HG02870 (cell line): Measurements from ENCODE around the gene PACS1.
"Not testable (repeated sequence)": the region's sequence is repeated elsewhere in the genome, so short reads cannot be mapped to it uniquely, and the experiment has no call there.

Experiments used
- ATAC-seq: cut with Tn5 transposase; IDR thresholded peaks from one replicate; pipeline ENCODE4 v1.9.1; 2021; ENCODE audit warnings: mild to moderate bottlenecking, moderate library complexity; ENCODE audit not compliant: unreplicated experiment

PACS1 gene

DNA sequence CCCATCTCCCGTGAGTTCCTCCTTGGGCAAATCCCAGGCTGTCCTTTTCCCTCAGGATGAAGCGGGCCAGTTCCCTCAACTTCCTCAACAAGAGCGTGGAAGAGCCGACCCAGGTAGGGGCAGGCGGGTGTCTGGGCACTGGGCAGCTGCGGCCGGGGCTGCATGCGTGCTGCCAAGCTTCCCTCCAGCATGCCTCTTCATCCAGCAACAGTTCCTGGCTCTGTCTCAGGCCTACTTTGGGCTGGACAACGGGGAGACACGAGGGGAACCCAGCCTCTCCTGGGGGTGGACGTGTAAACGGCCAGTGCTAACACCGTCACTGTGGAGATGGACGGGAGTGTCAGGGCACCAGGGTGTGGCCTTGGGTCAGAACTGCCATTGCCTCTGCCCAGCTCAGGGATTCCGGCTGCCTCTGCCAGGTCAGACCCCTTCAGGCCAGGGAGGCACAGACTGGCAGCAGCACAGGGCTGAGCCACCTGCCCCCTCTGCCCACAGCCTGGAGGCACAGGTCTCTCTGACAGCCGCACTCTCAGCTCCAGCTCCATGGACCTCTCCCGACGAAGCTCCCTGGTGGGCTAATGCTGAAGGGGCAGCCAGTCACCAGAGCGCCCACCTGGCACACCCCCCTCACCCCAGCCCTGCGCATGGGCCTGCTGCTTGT, 196.4 kb downstream of the PACS1 start:
- no peak for ATAC-seq

DNA sequence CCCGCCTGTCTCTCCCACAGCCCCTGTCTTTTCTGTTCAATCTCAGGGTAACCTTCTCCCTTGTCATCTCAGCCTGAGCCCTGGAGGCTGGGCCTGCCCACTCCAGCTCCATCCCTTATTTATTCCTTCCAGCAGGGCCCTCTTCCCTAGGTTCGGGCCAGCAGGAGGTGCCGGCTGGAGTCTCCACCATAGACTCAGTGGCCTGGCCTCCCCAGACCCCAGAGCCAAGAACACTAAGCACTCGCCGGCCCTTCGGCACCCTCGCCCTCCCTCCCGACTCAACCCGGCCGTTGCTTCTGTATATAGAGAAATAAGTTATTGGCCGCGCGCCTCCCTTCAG, 196.9 kb downstream of the PACS1 start:
- ATAC-seq = no peak

DNA sequence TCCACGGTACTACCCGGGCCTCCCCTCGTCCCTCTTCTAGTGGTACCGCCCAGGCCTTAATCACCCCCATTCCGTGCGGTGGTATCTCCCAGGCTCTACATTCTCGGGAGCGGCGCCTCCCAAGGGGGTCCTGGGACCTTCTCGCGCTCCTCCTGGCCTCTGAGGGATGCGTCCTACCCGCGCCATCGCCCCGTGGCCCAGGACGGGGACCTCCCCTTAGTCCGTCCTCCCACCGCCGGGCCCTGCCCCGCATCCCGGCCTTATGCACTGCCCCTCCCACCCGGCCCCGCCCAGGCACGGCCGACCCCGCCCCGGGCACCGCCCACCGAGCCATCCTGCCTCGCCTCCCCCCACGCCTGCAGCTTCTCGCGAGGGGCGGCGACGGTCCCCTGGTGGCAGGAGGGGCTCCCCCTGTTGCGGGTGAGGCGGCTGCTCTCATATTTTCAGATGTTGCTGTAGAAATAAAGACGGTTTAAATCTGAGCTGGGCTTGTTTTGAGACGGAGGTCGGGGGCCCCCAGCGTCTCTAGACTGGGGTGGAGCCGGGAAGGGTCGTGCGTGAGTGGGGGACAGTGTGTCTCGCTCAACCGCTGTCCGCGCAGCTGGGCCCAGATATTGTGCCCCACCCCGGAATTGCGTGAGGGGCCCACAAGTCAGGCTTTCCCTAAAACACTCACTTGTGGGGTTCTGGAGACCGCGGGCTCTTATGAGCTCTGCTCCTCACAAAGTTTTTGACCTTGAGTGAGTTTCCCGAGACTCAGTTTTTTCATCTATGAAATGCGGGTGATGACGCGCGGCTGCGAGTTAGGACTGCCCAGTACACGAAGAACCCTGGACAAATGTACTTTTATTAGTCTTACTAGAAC, 197.5 kb downstream of the PACS1 start:
- ATAC-seq = peak; percentile 42

DNA sequence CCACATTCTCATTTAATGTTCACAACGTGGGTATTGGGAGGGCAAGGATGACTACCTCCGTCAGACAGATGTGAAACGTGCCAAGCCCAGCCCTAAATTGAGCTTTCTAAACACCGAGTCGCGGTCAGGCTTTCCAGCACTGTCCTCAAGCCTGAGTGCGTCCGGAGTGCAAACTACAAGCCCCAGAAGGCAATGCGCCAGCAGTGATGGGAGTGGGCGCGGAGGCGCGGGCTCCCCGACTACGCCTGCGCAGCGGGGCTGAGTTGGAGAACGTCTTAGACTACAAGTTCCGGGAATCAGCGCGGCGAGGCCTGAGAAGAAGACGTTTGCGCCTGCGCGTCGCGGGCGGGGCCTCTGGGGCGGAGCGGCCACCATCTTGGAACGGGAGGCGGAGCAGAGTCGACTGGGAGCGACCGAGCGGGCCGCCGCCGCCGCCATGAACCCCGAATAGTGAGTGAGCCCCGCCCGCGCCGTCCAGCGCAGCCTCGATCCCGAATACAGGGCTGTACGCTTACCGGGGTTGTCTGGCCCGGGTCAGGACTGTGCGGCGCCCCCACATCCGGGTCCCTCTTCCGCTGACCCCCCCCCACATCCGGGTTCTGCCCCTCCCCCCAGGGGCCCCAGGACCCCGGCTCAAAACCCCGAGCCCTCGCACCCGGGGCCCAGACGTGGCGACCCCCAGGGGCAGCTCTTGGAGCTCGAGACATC, 198.3 kb downstream of the PACS1 start, which contains the start of gene RAB1B:
Gene RAB1B (plus strand): TSS at position 396 of the 708 bp plus-strand sequence. CDS start 41 bp downstream, at position 437.
- peak; percentile 82 for ATAC-seq

DNA sequence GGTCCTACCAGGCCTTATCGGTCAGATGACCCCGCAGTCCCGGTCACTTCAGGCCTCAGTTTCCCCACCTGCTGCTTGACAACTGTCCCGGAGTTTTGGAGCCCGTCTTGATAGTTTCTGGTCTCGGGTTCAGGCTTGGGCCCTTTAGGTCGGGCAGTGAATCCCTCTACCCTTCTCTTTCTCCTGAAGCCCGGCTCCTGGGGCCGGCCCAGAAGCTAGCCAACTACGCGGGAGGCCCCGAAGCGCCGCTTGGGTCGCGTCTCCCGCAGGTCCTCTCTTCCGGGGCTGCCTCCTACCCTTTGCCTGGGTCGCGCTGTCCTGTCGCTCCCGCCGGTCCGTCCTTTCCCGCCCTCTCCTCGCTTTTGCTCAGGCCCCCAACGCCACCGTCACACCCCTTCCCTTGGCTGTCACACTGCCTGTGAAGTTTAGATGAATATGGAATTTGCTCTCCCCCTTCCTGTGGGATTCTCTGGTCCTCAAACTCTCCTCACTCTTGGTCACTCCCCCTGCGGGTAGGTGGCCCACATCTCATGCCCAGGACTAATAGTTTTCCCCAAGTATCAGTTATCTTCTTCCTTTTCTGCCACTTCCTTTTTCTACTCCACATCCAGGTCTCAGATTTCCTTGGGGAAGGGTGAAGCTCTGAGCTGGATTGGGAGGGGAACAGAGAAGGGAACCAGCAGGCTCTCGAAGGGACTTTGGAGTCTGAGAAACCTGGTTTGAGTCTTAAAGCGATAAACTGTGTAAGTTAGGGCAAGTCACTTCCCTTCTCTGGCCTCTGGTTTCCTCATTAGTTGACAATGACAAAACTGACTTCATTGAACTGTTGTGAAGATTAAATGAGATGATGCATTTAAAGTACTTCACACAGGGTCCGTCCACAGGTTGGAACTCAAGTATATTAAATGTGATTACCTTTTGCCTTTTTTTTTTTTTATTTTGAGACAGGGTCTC, 199.2 kb downstream of the PACS1 start:
- no peak for ATAC-seq

DNA sequence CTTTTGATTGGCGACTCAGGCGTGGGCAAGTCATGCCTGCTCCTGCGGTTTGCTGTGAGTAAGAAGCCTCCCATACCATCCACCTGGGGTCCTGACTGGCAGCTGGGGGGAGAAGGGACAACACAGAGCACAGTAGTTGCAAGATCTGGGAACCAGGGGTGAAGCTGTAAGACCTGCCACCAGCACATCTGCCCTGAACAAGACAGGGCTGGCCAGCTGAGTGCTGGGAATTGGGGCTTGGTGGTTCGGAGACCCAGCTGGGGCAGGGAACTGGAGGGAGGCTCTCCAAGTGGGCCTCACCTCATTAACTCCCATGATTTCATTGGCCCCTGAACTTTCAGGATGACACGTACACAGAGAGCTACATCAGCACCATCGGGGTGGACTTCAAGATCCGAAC, 201.7 kb downstream of the PACS1 start:
- no peak for ATAC-seq

DNA sequence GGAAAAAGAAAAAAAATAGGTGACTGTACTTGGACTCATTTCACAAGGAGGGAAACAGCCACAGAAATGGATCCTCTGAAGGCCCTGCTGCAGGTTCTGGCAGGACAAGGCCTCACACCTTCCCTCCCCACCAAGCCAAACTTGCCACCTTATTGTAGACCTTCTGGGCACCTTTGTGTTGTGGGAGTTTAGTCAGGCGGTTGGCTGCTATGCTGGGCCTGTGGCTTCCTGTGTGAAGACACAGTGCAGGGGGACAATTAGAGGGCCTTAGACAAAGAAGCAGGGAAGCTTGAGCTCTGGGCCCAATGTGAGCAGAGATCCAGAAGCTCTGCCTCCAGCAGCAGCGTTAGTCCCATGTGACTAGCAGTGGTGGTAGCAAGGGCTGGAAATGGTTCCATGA, 202.5 kb downstream of the PACS1 start:
- no peak for ATAC-seq

DNA sequence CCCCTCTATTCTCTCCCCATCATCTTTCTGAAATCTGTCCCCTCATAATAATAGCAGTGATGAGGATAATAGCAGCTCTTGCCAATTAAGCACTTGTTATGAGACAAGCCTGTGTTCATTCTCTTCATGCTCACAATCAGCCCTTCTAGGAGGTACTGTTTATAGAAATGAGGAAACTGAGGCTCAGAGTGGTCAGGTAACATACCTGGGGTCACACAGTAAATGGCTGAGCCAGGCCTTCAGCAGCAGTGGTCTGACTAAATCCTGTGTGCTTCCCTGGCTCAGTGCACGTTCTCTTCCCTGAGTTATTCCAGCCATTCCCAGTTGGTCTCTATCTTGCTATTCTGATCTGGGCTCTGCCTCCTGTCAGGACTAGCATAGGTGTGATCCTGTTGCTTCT, 204.1 kb downstream of the PACS1 start:
- no peak for ATAC-seq

DNA sequence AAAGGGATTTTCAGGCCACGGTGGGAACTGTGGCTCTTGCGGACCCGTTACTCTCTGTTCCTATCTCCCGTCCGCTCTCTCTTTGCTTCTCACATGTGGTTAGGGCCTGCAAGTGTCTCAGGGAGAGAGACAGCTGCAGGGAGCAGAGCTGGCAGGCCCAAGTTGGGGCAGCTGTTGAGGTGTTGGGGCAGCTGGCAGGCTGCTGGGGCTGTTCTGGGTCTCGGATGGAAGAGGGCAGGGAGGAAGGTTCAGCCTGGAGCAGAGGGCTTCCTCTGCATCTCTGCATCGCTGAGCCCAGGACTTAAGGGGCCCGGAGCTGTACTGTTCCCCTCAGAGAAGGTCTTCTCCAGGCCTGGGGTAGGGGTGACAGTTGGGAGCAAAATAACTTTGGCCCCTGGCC, 205.3 kb downstream of the PACS1 start:
- ATAC-seq = no peak

DNA sequence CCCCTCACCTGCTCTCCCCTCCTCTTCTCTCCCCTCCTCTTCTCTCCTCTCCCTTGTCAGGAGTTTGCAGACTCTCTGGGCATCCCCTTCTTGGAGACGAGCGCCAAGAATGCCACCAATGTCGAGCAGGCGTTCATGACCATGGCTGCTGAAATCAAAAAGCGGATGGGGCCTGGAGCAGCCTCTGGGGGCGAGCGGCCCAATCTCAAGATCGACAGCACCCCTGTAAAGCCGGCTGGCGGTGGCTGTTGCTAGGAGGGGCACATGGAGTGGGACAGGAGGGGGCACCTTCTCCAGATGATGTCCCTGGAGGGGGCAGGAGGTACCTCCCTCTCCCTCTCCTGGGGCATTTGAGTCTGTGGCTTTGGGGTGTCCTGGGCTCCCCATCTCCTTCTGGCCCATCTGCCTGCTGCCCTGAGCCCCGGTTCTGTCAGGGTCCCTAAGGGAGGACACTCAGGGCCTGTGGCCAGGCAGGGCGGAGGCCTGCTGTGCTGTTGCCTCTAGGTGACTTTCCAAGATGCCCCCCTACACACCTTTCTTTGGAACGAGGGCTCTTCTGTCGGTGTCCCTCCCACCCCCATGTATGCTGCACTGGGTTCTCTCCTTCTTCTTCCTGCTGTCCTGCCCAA, 206.0 kb downstream of the PACS1 start:
- no peak for ATAC-seq

DNA sequence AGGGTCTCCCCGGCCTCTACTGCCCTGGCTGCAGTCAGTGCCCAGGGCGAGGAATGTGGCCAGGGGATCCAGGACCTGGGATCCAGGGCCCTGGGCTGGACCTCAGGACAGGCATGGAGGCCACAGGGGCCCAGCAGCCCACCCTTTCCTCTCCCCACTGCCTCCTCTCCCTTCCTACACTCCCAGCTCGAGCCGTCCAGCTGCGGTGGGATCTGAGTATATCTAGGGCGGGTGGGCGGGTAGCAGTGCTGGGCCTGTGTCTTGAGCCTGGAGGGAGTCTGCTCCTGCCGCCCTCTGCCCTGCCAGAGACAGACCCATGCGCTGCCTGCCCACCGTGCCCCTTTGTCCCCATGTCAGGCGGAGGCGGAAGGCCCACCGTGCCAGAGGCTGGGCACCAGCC, 206.5 kb downstream of the PACS1 start:
- not testable (repeated sequence) for ATAC-seq

DNA sequence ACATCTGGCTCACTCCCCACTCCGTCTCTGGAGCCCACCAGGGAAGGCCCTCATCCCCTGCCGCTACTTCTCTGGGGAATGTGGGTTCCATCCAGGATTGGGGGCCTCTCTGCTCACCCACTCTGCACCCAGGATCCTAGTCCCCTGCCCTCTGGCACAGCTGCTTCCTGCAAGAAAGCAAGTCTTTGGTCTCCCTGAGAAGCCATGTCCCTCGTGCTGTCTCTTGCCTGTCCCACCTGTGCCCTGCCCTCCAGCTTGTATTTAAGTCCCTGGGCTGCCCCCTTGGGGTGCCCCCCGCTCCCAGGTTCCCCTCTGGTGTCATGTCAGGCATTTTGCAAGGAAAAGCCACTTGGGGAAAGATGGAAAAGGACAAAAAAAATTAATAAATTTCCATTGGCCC, 207.0 kb downstream of the PACS1 start:
- ATAC-seq = not testable (repeated sequence)

DNA sequence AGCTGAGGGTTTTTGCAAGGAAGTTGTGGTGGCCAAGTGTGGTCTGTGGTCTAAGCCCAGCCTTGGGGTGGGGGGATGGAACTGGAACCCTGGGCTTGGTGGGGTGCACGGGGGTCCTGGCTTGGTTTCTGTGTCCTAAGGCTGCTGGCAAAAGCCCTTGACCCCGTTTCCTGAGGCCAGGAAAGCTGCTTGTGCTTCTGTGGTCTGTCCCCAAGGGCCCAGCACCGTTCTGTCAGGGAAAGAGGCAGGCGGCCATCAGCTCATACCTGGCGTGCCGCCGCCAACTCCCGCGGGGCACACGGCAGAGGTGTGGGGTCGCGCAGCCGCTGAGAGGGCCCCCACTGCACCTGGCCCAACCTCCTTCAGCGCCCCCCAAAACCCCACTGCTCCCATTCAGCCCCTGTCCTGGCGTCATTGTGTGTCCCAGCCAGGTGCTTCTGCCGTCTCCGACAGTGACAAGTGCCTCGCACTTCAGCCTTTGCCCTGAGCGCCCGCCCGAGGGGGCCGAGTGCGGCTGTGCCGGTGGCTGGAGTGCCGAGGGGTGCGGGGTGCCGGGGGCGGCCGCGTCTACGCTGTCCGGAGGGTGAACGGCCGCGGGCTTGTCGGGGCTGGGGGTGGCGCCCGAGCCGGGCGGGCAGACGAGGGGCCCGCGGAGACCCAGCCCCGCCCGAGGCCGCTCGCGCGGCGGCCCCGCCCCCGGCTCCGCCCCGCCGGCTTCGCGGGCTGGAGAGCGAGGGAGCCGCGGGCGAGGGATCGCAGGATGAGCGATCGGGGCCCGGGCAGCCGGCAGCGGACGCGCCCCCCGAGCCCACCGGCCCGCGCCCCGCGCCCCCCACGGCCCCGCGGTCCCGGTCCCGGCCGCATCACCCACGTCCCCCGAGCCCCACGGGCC, 207.6 kb downstream of the PACS1 start, which contains the start of gene CNIH2:
Gene CNIH2 (plus strand): TSS at position 705 of the 892 bp plus-strand sequence. CDS start 282 bp downstream, outside the sequence.
- ATAC-seq = no peak

DNA sequence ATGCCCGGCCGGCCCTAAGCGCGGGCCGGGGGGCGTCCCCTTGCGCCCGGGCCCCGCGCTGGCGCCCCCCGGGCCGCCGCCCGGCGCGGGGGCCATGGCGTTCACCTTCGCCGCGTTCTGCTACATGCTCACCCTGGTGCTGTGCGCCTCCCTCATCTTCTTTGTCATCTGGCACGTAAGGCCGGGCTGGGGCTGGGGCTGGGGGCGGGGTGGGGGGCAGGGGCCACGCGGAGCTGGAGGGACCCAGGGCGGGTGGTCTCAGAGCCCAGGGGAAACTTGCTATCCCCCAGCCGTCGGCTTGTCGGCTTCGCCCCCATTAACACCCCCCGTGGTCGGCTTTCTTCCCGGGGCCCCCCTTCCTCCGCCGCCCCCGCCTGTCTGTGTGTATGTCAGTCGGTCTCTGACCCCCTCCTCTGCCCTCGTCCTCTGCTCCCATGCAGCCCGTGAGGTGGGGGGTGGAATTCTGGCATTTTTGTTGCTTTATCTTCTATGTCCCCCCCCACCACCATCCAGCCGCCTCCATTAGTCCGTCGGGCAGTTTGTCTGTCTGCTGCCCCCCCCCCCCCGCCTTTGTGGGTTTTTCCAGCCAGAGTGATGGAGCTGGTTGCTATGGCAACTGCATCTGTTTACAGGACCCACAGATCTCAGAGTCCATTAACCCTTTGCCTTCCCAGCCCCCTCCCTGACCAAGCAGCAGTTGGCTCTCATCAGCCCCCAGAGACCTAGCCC, 208.5 kb downstream of the PACS1 start:
- no peak for ATAC-seq

DNA sequence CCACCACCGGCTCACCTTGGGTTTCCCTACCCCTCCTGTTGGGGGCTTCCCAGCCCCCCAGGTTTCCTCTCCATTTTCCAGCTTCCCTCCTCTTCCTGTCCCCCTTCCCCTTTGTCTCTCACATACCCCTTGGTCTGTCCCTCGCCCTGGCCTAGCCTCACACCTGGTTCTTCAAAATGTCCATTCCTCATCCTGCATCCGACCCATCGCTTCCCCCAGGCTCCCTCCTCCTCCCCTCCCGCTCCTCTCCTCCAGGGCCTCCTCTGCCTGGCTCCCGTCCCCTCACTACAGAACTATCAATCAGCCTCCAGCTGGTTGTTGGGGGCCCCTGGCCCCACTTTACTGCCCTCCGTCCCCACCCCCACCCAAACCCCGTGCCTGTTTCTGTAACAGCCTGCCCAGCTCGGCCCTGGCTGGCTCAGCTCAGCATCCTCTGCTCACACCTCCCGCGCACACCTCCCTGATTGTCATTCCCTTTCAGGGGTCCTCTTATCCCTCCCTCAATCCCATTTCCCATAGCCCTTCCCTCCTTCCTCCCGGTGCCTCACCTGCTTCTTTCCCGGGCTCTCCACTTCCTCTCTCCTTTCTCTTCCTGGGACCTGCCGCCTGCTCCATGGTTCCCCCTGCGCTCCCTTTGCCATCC, 209.1 kb downstream of the PACS1 start:
- ATAC-seq = no peak

DNA sequence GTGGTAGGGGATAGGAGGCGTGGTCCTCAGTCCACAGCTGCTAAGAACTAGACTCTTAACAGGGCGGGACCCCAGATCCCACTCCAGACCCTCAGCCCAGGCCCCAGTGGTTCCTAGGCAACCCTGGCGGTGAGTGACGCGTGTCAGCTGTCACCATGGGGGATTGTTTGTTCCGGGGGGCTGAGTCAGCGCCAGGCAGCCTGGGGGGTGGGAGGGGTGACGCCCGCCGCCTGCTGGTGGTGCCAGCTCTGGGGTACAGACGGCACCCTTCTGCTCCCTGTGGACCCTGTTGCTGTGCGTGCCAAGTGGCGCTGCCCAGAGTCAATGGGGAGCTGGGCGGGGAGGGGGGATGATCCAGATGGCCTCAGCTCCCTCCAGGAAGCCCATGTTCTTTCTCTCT, 210.4 kb downstream of the PACS1 start:
- ATAC-seq = no peak

DNA sequence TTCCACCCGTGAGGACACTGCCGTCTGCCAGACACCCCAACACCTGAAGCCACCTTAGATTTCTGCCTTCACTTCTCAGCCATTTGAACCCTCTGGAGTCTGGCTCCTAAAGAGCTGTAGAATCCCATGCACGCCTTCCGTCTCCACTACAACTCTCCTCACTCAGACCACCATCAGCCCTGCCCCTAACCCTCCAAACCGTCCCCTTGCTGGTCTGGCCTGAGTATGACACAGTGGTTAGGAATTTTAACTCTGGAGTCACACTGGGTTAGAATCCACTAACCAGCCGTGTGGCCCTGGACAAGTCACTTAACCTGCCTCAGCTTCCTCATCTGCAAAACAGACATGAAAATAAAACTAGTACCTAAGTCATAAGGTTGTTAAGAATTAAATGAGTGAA, 210.9 kb downstream of the PACS1 start:
- no peak for ATAC-seq
